BJ (cell line): Measurements from ENCODE around the gene SEPTIN10. TPM values are rescaled to one million over a fixed set of nuclear protein-coding genes. Genes with fewer than 3 reads are reported as not detected.

Experiments
- CTCF ChIA-PET: fragments of 350-600 bp; formaldehyde crosslinking; extraction: SDS; loops from one replicate; lab custom pipeline; 2021; ENCODE audit warnings: antibody characterized with exemption, inconsistent platforms; lab: Yijun Ruan, JAX
- POLR2A ChIA-PET: fragments of 300-600 bp; sonication (Branson Sonifier 250); formaldehyde crosslinking; extraction: SDS; loops from one replicate; lab custom pipeline; 2021; ENCODE audit warnings: antibody characterized with exemption; lab: Charles Lee
- DNase-seq: peaks from one replicate; pipeline ENCODE4 v3.0.0-alpha.2; 2011; ENCODE audit warnings: low read depth
- H3K27me3 ChIP-seq: 2 replicates; pipeline ENCODE4 v1.6.0; 2011; ENCODE audit warnings: low read length; ENCODE audit not compliant: control insufficient read depth, insufficient read depth
- H3K36me3 ChIP-seq: 2 replicates; pipeline ENCODE4 v1.5.1; 2011; ENCODE audit warnings: low read length; ENCODE audit not compliant: control insufficient read depth, insufficient read depth
- H3K4me3 ChIP-seq: 2 replicates; pipeline ENCODE4 v1.5.1; 2011; ENCODE audit warnings: low read depth, mild to moderate bottlenecking, control low read depth, low read length
- CTCF ChIP-seq: IDR thresholded peaks from 2 replicates; pipeline ENCODE4 v1.5.1; 2011; ENCODE audit warnings: low read depth, mild to moderate bottlenecking, control low read depth, inconsistent platforms, low read length, moderate library complexity; ENCODE audit not compliant: insufficient read depth
- polyA plus RNA-seq: library from polyadenylated mRNA; depleted of rRNA; stranded (reverse); fragments of >200 nt; gene quantifications from 2 replicates; pipeline ENCODE4 v1.2.3, GENCODE V29; 2011

SEPTIN10 gene
- polyA plus RNA-seq, 1 experiment, result 68.8 TPM

- CTCF ChIA-PET, result interaction anchor here (1.2 kb wide), 1 partner anchor 55 kb away, joined by 3 read pairs; no protein-coding TSS in a partner anchor
- Histone ChIP-seq H3K36me3 (no peaks in the 10 kb centered on the region), H3K4me3 (no peak overlapping the region), H3K27me3 (no peaks in the 10 kb centered on the region)
- POLR2A ChIA-PET, result no interaction called here
- DNase-seq, result no peak
- TF ChIP-seq CTCF, result no peak
Observed at GRCh38 chr2:109655287-109655686, 41.5 kb upstream of the SEPTIN10 start.

GRCh38 chr2:109654326-109655050 lies 40.7 kb upstream of the SEPTIN10 start:
- Histone ChIP-seq H3K36me3 (no peaks in the 10 kb centered on the region), H3K27me3 (no peaks in the 10 kb centered on the region), H3K4me3 (no peak overlapping the region)
- no peak for TF ChIP-seq CTCF
- POLR2A ChIA-PET, result no interaction called here
- DNase-seq, result no peak
- CTCF ChIA-PET, result interaction anchor here (1.2 kb wide), 1 partner anchor 54 kb away, joined by 3 read pairs; no protein-coding TSS in a partner anchor

- POLR2A ChIA-PET, result no interaction called here
- CTCF ChIA-PET, result no interaction called here
- TF ChIP-seq CTCF, result no peak
Observed at GRCh38 chr2:109649736-109650695, 36.2 kb upstream of the SEPTIN10 start.

GRCh38 chr2:109648041-109648527 lies 34.3 kb upstream of the SEPTIN10 start:
- Histone ChIP-seq H3K4me3 (no peak overlapping the region), H3K27me3 (no peaks in the 10 kb centered on the region), H3K36me3 (no peaks in the 10 kb centered on the region)
- no peak for DNase-seq
- CTCF ChIA-PET, result no interaction called here
- TF ChIP-seq CTCF, result no peak
- POLR2A ChIA-PET, result interaction anchor here (1.0 kb wide), 1 partner anchor 34 kb away, joined by 4 read pairs; the partner anchor contains the start of genes SEPTIN10 and SOWAHC

More at GRCh38 chr2:109649736-109650695, 36.2 kb upstream of the SEPTIN10 start:
- H3K36me3 ChIP-seq, result no peaks in the 10 kb centered on the region
- DNase-seq, result no peak
- H3K4me3 ChIP-seq, result no peak overlapping the region
- H3K27me3 ChIP-seq, result no peaks in the 10 kb centered on the region
